Measurements from ENCODE around the gene CDC42EP2. TPM values are rescaled to one million over a fixed set of nuclear protein-coding genes. Genes with fewer than 3 reads are reported as not detected.

CDC42EP2 gene
- total RNA-seq, 1 experiment from 2014 or later: 8.1 TPM

- DNase-seq (ENCODE audit: low read depth, low spot score) (no peak), ATAC-seq (no peak)
- no peak for TF ChIP-seq CTCF (IDR thresholded peaks at IDR 0.05)
- TF ChIP-seq SIN3A (IDR thresholded peaks at IDR 0.05; ENCODE audit: borderline replicate concordance, insufficient read depth, low read depth, low read length): no peak
- no peak for TF ChIP-seq TCF7L2 (IDR thresholded peaks at IDR 0.05; ENCODE audit: low read depth, low read length)
- no peak for TF ChIP-seq POLR2AphosphoS5 (IDR thresholded peaks at IDR 0.05; ENCODE audit: low read depth, low read length)
- POLR2A ChIA-PET: interaction anchor here (0.6 to 0.7 kb wide), 2 partner anchors 70 to 124 kb away, joined by 4 to 8 read pairs; partner anchors contain the start of gene NEAT1
- intact Hi-C loops (cut with micrococcal nuclease; ENCODE audit: unreplicated experiment) (no loop called here), in situ Hi-C loops (cut with HindIII; ENCODE audit: low pct_unique_long_range_greater_than_20kb, low sequenced_read_pairs) (no loop called here)
- no TSS peak for BruUV-seq (replicated peaks)
- H3K27me3 ChIP-seq (ENCODE audit: control insufficient read depth, insufficient read depth, low read length): no peaks in the 10 kb centered on the region
- no peaks in the 10 kb centered on the region for H3K9me3 ChIP-seq (ENCODE audit: control insufficient read depth, insufficient read depth, low read depth, low read length)
- H3K27ac ChIP-seq (ENCODE audit: low read length): no peak overlapping the region
- H3K4me1 ChIP-seq (ENCODE audit: control insufficient read depth, insufficient read depth, low read length): no peaks in the 10 kb centered on the region
- CTCF ChIA-PET: no interaction called here
- H3K36me3 ChIP-seq (ENCODE audit: control insufficient read depth, insufficient read depth, low read length): peaks cover 5% of the 10 kb centered on the region
- no peak overlapping the region for H3K4me3 ChIP-seq (ENCODE audit: low read depth in 2 of 2, low read length in 2 of 2)
These were observed 15.9 kb upstream of the CDC42EP2 start for GRCh38 chr11:65298655-65299179.

- in situ Hi-C loops (cut with HindIII; ENCODE audit: low pct_unique_long_range_greater_than_20kb, low sequenced_read_pairs): no loop called here
- ChIA-PET CTCF (no interaction called here), POLR2A (no interaction called here)
- intact Hi-C loops (cut with micrococcal nuclease; ENCODE audit: unreplicated experiment): no loop called here
- Histone ChIP-seq H3K27ac (ENCODE audit: low read length) (no peak overlapping the region), H3K4me1 (ENCODE audit: control insufficient read depth, insufficient read depth, low read length) (no peaks in the 10 kb centered on the region), H3K9me3 (ENCODE audit: control insufficient read depth, insufficient read depth, low read depth, low read length) (no peaks in the 10 kb centered on the region), H3K27me3 (ENCODE audit: control insufficient read depth, insufficient read depth, low read length) (no peaks in the 10 kb centered on the region), H3K36me3 (ENCODE audit: control insufficient read depth, insufficient read depth, low read length) (peaks cover 5% of the 10 kb centered on the region; the same call in 1 of the 2 replicates), H3K4me3 (ENCODE audit: low read depth in 2 of 2, low read length in 2 of 2) (no peak overlapping the region)
- ATAC-seq (no peak), DNase-seq (ENCODE audit: low read depth, low spot score) (no peak)
- BruUV-seq (replicated peaks): no TSS peak
- TF ChIP-seq TCF7L2 (IDR thresholded peaks at IDR 0.05; ENCODE audit: low read depth, low read length) (no peak), POLR2AphosphoS5 (IDR thresholded peaks at IDR 0.05; ENCODE audit: low read depth, low read length) (no peak), REST (IDR thresholded peaks at IDR 0.05; ENCODE audit: insufficient read depth in 1 of 2, low read depth in 2 of 2, low read length in 1 of 2) (no peak), CTCF (IDR thresholded peaks at IDR 0.05) (no peak), SIN3A (IDR thresholded peaks at IDR 0.05; ENCODE audit: borderline replicate concordance, insufficient read depth, low read depth, low read length) (no peak)
These were observed 13.9 kb upstream of the CDC42EP2 start for GRCh38 chr11:65300621-65301275.
